Loucy (cell line): ENCODE data around the gene MARK1.

Source experiments
- CTCF ChIP-seq: fragments of 200-600 bp; sonication (generic); conservative IDR thresholded peaks from 2 replicates; pipeline ENCODE4 v1.5.1; 2014; ENCODE audit warnings: mild to moderate bottlenecking, antibody characterized with exemption, low read length
- EZH2phosphoT487 ChIP-seq: fragments of 200-600 bp; IDR thresholded peaks from 2 replicates; pipeline ENCODE4 v1.6.1; 2018; ENCODE audit warnings: antibody characterized with exemption, mild to moderate bottlenecking, moderate library complexity, borderline replicate concordance

- TF ChIP-seq CTCF = no peak
- TF ChIP-seq EZH2phosphoT487 = no peak
Observed at GRCh38 chr1:220708244-220708643, 180.3 kb downstream of the MARK1 start.
